HepG2 (cell line): ENCODE measurements around the gene CASZ1. TPM values are rescaled to one million over a fixed set of nuclear protein-coding genes. Genes with fewer than 3 reads are reported as not detected.

ENCODE experiments used
- ATAC-seq: fragments of 200-7000 bp; cut with Tn5 transposase; 3 replicates; pipeline ENCODE4 v1.9.1; 2020; ENCODE audit warnings: mild to moderate bottlenecking, moderate library complexity
- BruUV-seq: library from RNA; stranded (reverse); fragments of 400-500 nt; replicated peaks from 2 replicates; lab custom pipeline; 2021; lab: Mats Ljungman, UMichigan
- CTCF ChIA-PET: fragments of 300-600 bp; formaldehyde crosslinking; extraction: SDS; loops from one replicate; lab custom pipeline; 2021; ENCODE audit warnings: low total read pairs, inconsistent platforms, low intra/inter-chr PET ratio; lab: Yijun Ruan, JAX
- POLR2A ChIA-PET: fragments of 350-600 bp; sonication (Branson Sonifier 250); formaldehyde crosslinking; loops from one replicate; lab custom pipeline; 2020; ENCODE audit warnings: antibody characterized with exemption, inconsistent platforms; lab: Yijun Ruan, JAX
- DNase-seq: peaks from one replicate; pipeline ENCODE4 v3.0.0-alpha.2; 2015; ENCODE audit warnings: low spot score
- FAIRE-seq: peaks from 3 replicates; lab custom pipeline; 2011; peaks lifted over from hg19 to GRCh38; lab: Jason Lieb, UNC
- H2AFZ ChIP-seq: one replicate; pipeline ENCODE4 v1.6.1; 2011; ENCODE audit warnings: low read length, inconsistent platforms
- H3K27ac ChIP-seq: fragments of 300-600 bp; 3 replicates; pipeline ENCODE4 v1.8.0; 2011; ENCODE audit warnings: mixed run types, mild to moderate bottlenecking, mixed read lengths, low read length, inconsistent platforms; ENCODE audit not compliant: insufficient read depth; ENCODE audit errors: extremely low read length
- H3K27me3 ChIP-seq, 2 experiments: fragments of 200-600 bp in 1 of 2; 2 replicates in 1 of 2; 3 replicates in 1 of 2; pipeline versions ENCODE4 v1.6.0 to v1.8.0; 2011; ENCODE audit warnings: low read length in 2 of 2, mild to moderate bottlenecking in 2 of 2, moderate library complexity in 2 of 2, inconsistent platforms in 1 of 2; ENCODE audit not compliant: insufficient read depth in 2 of 2, control insufficient read depth in 1 of 2
- H3K36me3 ChIP-seq, 2 experiments: fragments of 200-600 bp in 1 of 2; replicated peaks in 1 of 2; 2 replicates in 1 of 2; 3 replicates in 1 of 2; pipeline versions ENCODE4 v1.5.1 to v1.8.0; 2011; ENCODE audit warnings: low read length in 2 of 2, inconsistent platforms in 1 of 2; ENCODE audit not compliant: insufficient read depth in 2 of 2, control insufficient read depth in 1 of 2
- H3K4me1 ChIP-seq: 2 replicates; pipeline ENCODE4 v1.5.1; 2012; ENCODE audit warnings: low read length, inconsistent platforms; ENCODE audit not compliant: insufficient read depth
- H3K4me2 ChIP-seq: 2 replicates; pipeline ENCODE4 v1.6.0; 2011; ENCODE audit warnings: low read depth, low read length, inconsistent platforms
- H3K4me3 ChIP-seq, 3 experiments: fragments of 200-600 bp in 1 of 3; sonication (generic), shearing (Covaris generic) in 1 of 3; replicated peaks in 1 of 3; 2 replicates each; pipeline ENCODE4 v1.5.1; 2011 to 2016; ENCODE audit warnings: low read length in 3 of 3, inconsistent platforms in 2 of 3, low read depth in 2 of 3, mild to moderate bottlenecking in 2 of 3, control low read depth in 1 of 3, mixed read lengths in 1 of 3; ENCODE audit not compliant: insufficient read depth in 1 of 3
- H3K79me2 ChIP-seq: one replicate; pipeline ENCODE4 v1.6.1; 2011; ENCODE audit warnings: low read length, inconsistent platforms; ENCODE audit not compliant: insufficient read depth
- H3K9ac ChIP-seq: 2 replicates; pipeline ENCODE4 v1.6.0; 2011; ENCODE audit warnings: mild to moderate bottlenecking, low read depth, low read length, inconsistent platforms; ENCODE audit not compliant: insufficient read depth
- H3K9me3 ChIP-seq: 2 replicates; pipeline ENCODE4 v1.5.1; 2012; ENCODE audit warnings: mild to moderate bottlenecking, low read length
- H4K20me1 ChIP-seq: 2 replicates; pipeline ENCODE4 v1.6.0; 2011; ENCODE audit warnings: inconsistent platforms, mild to moderate bottlenecking, low read length, moderate library complexity; ENCODE audit not compliant: insufficient read depth
- ARID2 ChIP-seq: sonication (generic); formaldehyde crosslinking; IDR thresholded peaks from 2 replicates; pipeline ENCODE4 v1.8.1; 2022; ENCODE audit warnings: mild to moderate bottlenecking, missing genetic modification reagents, borderline replicate concordance
- CBX2 ChIP-seq, 2 experiments: fragments of 200-600 bp in 1 of 2; sonication (generic); formaldehyde crosslinking in 1 of 2; IDR thresholded peaks; 2 replicates each; pipeline versions ENCODE4 v1.7.0 to v1.8.1; 2018 to 2022; ENCODE audit warnings: low read depth in 2 of 2, low read length in 1 of 2, mild to moderate bottlenecking in 1 of 2, missing genetic modification reagents in 1 of 2
- ESRRA ChIP-seq: sonication (generic); formaldehyde crosslinking; IDR thresholded peaks from 2 replicates; pipeline ENCODE4 v1.5.1; 2020; ENCODE audit warnings: mild to moderate bottlenecking, low read depth, missing genetic modification reagents
- HMG20A ChIP-seq: IDR thresholded peaks from 2 replicates; pipeline ENCODE4 v1.6.1; 2016; ENCODE audit warnings: borderline replicate concordance
- MBNL3 ChIP-seq: fragments of 250-450 bp; sonication (Bioruptor Pico); conservative IDR thresholded peaks from 2 replicates; pipeline ENCODE4 v1.8.0; 2022; ENCODE audit warnings: mild to moderate bottlenecking, inconsistent platforms
- SALL1 ChIP-seq: sonication (generic); formaldehyde crosslinking; IDR thresholded peaks from 2 replicates; pipeline ENCODE4 v1.8.0; 2022; ENCODE audit warnings: mild to moderate bottlenecking, missing genetic modification reagents
- ZNF138 ChIP-seq: sonication (generic); formaldehyde crosslinking; IDR thresholded peaks from 2 replicates; pipeline ENCODE4 v1.5.0; 2020; ENCODE audit warnings: mild to moderate bottlenecking, low read depth, missing genetic modification reagents
- ZNF44 ChIP-seq: sonication (generic); formaldehyde crosslinking; IDR thresholded peaks from 2 replicates; pipeline ENCODE4 v1.5.1; 2020; ENCODE audit warnings: mild to moderate bottlenecking, missing genetic modification reagents
- ZNF674 ChIP-seq: sonication (generic); formaldehyde crosslinking; IDR thresholded peaks from 2 replicates; pipeline ENCODE4 v1.5.0; 2020; ENCODE audit warnings: low read depth, mild to moderate bottlenecking, missing genetic modification reagents
- ZNF7 ChIP-seq: IDR thresholded peaks from 2 replicates; pipeline ENCODE4 v1.6.1; 2016; ENCODE audit warnings: missing biosample characterization, missing genetic modification reagents
- WGBS: methylation state at CpG from one replicate; pipeline ENCODE4 v1.1.6; 2017; ENCODE audit warnings: low lambda C conversion rate; 5-methylcytosine and 5-hydroxymethylcytosine counted together
- in situ Hi-C: cut with HindIII; loops from 2 replicates; pipeline ENCODE4 v1.10.0; 2017; ENCODE audit warnings: low pct_unique_long_range_greater_than_20kb; ENCODE audit not compliant: extremely low pct_ligation_motif_present
- intact Hi-C: fragments of 100-400 bp; cut with micrococcal nuclease; formaldehyde crosslinking; loops from one replicate; pipeline ENCODE4 v1.10.0; 2022; ENCODE audit not compliant: unreplicated experiment
- polyA plus RNA-seq, 8 experiments: library from polyadenylated mRNA; depleted of rRNA in 3 of 8; stranded (reverse) in 7 of 8; unstranded in 1 of 8; fragments of >200 nt; fragmentation: Illumina TruSeq in 4 of 8; extraction: Trizol in 4 of 8; gene quantifications; 2 replicates each; pipeline versions ENCODE4 v1.2.1 to v1.2.3, GENCODE V29; 2011 to 2016; ENCODE audit warnings: low read depth in 4 of 8, missing spikeins in 1 of 8, mixed read lengths in 1 of 8; ENCODE audit not compliant: insufficient read depth in 1 of 8
- total RNA-seq, 5 experiments: library from RNA; depleted of rRNA; stranded (reverse); fragments of >200 nt; fragmentation: Illumina TruSeq; extraction: Trizol; gene quantifications; 2 replicates each; pipeline ENCODE4 v1.2.3, GENCODE V29; 2016; ENCODE audit warnings: low read depth in 1 of 5
- TF ChIP-seq, protein P1 (sequence below): sonication (generic); formaldehyde crosslinking; IDR thresholded peaks from 2 replicates; pipeline ENCODE4 v1.8.0; 2022; ENCODE audit warnings: mild to moderate bottlenecking, missing genetic modification reagents; ENCODE audit not compliant: insufficient replicate concordance

The CASZ1 gene
- total and polyA plus RNA-seq, 2 of the 13 experiments (the other 11 are each of a cell fraction or from before 2014, with no cell fraction given), result 1.9 to 3.7 TPM

DNA sequence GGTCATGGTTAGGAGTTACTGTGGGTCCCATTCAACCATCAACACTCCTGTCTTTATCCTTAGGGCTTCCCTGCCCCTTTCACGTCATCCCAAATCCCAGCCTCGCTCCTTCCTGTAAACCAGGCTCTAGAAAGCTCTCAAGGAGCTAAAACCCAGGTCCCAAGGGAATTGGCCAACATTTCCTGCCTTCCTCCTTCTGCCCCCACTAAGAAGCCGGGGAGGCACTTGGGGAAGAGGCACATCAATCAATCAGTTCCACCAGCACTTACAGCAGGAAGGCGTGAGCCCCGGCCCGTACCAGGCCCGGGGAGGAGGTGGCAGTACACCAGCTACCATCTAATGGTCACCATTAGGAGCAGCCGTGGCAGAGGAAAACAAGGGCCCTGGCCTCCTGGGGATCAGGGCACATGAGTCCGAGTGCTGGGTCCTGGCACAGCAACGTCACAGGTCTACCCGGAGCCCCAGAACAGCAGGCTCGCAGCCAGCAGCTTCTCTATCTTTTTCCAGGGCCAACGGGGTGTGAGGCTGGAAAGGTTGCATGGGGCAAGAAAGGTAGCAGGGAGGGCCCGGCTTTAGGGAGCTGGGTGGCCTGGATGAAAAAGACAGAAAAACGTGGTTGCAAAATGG lies 108.6 kb downstream of the CASZ1 start:
- no peak for FAIRE-seq
- intact Hi-C loops, result loop anchor here (5.0 kb wide), 1 partner anchor 176 kb away; no protein-coding TSS in a partner anchor
- no peaks in the 10 kb centered on the region for H3K9me3 ChIP-seq
- no peaks in the 10 kb centered on the region for H3K79me2 ChIP-seq
- H3K4me1 ChIP-seq, result peaks cover 77% of the 10 kb centered on the region
- no peaks in the 10 kb centered on the region for H4K20me1 ChIP-seq
- no peak overlapping the region for H3K9ac ChIP-seq
- no peak overlapping the region for H3K27ac ChIP-seq
- CTCF ChIA-PET, result no interaction called here
- TF ChIP-seq MBNL3 (CRISPR knock-in tag), result no peak
- TF ChIP-seq CBX2 (IDR thresholded peaks at IDR 0.05; ENCODE audit: low read depth, low read length), result no peak
- no peak for TF ChIP-seq CBX2 (CRISPR knock-in tag; IDR thresholded peaks at IDR 0.05; ENCODE audit: low read depth)
- TF ChIP-seq SALL1 (CRISPR knock-in tag), result no peak
- no peak for TF ChIP-seq ARID2 (CRISPR knock-in tag)
- TF ChIP-seq, all 625 proteins: peak for 0
- Histone ChIP-seq H3K27me3 (no peaks in the 10 kb centered on the region; a peak in 1 of 5 replicates), H3K4me3 (no peak overlapping the region), H3K36me3 (no peaks in the 10 kb centered on the region), H3K4me2 (no peak overlapping the region), H2AFZ (no peak overlapping the region)
- WGBS, result 91% methylated on average over 9 of the region's 15 CpGs
- in situ Hi-C loops, result no loop called here
- ATAC-seq (no peak), DNase-seq (no peak)
- BruUV-seq, result no TSS peak
- POLR2A ChIA-PET, result interaction anchor here (1.0 kb wide), 1 partner anchor 10 kb away, joined by 3 read pairs; no protein-coding TSS in a partner anchor

DNA sequence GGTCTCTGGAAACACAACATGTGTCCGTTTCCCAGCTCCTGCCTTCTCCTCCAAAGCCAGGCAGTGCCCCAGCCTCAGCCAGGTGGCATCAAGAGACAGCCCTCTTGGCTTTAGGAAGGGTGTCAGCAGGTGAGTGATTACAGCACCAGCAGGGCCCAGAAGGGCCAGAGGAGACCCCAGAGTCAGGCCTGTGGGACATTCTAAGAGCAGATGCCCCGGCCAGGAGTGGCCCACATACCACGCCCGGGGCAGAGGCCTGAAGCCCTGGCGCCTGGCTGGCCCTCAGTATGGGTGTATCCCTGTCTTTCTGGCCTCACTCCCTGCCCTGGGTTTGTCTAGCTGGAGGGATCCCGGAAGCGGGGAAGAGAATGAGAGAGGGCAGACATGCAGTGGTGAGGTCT lies 109.2 kb downstream of the CASZ1 start:
- H3K27me3 ChIP-seq, result no peaks in the 10 kb centered on the region; a peak in 1 of 5 replicates
- CTCF ChIA-PET, result no interaction called here
- peak overlapping the region in 1 of 3 experiments; percentile 61; a peak in 1 of 6 replicates for H3K4me3 ChIP-seq
- H3K4me1 ChIP-seq, result peaks cover 77% of the 10 kb centered on the region
- H2AFZ ChIP-seq, result no peak overlapping the region
- ATAC-seq (no peak), FAIRE-seq (no peak), DNase-seq (no peak)
- WGBS, result 97% methylated on average over 6 of the region's 7 CpGs
- H3K79me2 ChIP-seq, result no peaks in the 10 kb centered on the region
- peak overlapping the region; percentile 90 for H3K27ac ChIP-seq
- intact Hi-C loops (loop anchor here (5.0 kb wide), 1 partner anchor 175 kb away; no protein-coding TSS in a partner anchor), in situ Hi-C loops (no loop called here)
- no TSS peak for BruUV-seq
- POLR2A ChIA-PET, result interaction anchor here (1.0 to 1.5 kb wide), 2 partner anchors 10 to 168 kb away, joined by 3 to 5 read pairs; no protein-coding TSS in a partner anchor
- peak overlapping the region; percentile 76 for H3K4me2 ChIP-seq
- H4K20me1 ChIP-seq, result no peaks in the 10 kb centered on the region
- H3K9me3 ChIP-seq, result no peaks in the 10 kb centered on the region
- no peak overlapping the region for H3K9ac ChIP-seq
- H3K36me3 ChIP-seq, result no peaks in the 10 kb centered on the region
- no peak for TF ChIP-seq ZNF44 (CRISPR knock-in tag)
- TF ChIP-seq HMG20A (CRISPR knock-in tag), result no peak
- no peak for TF ChIP-seq ESRRA
- no peak for TF ChIP-seq ZNF674
- no peak for TF ChIP-seq ZNF138 (CRISPR knock-in tag)
- TF ChIP-seq, protein P1, sequence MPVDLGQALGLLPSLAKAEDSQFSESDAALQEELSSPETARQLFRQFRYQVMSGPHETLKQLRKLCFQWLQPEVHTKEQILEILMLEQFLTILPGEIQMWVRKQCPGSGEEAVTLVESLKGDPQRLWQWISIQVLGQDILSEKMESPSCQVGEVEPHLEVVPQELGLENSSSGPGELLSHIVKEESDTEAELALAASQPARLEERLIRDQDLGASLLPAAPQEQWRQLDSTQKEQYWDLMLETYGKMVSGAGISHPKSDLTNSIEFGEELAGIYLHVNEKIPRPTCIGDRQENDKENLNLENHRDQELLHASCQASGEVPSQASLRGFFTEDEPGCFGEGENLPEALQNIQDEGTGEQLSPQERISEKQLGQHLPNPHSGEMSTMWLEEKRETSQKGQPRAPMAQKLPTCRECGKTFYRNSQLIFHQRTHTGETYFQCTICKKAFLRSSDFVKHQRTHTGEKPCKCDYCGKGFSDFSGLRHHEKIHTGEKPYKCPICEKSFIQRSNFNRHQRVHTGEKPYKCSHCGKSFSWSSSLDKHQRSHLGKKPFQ, result no peak
- TF ChIP-seq ZNF7 (CRISPR knock-in tag), result no peak
